Mammary epithelial cell (primary cell): ENCODE data around the gene UVRAG.

Experiments used
- CTCF ChIP-seq, 2 donors: IDR thresholded peaks in 1 of 2; conservative IDR thresholded peaks in 1 of 2; 2 replicates each; pipeline ENCODE4 v1.5.1; 2011 to 2012; ENCODE audit warnings: inconsistent platforms in 2 of 2, low read length in 2 of 2, mild to moderate bottlenecking in 2 of 2, control low read depth in 1 of 2, low read depth in 1 of 2; ENCODE audit not compliant: insufficient read depth in 1 of 2; ENCODE audit errors: extremely low read depth in 1 of 2
- EZH2 ChIP-seq: IDR thresholded peaks from 2 replicates; pipeline ENCODE4 v1.6.1; 2012; ENCODE audit warnings: low read length, inconsistent platforms, borderline replicate concordance

- TF ChIP-seq CTCF (conservative IDR thresholded peaks at IDR 0.05 in 1 of 2, IDR thresholded peaks at IDR 0.05 in 1 of 2; ENCODE audit: extremely low read depth in 1 of 2, insufficient read depth in 1 of 2, low read depth in 1 of 2, low read length in 2 of 2) (no peak), EZH2 (no peak)
These were observed 361.5 kb downstream of the UVRAG start for GRCh38 chr11:76176463-76176862.
